Testis (tissue), 2 donors: ENCODE results near the gene ALKBH7.

ENCODE experiments used
- CTCF ChIP-seq, 3 experiments: fragments of 450-650 bp in 2 of 3; fragments of 200-600 bp in 1 of 3; sonication (generic) in 1 of 3; IDR thresholded peaks; one replicate each; pipeline ENCODE4 v1.5.1; 2016 to 2019; ENCODE audit warnings: antibody characterized with exemption in 3 of 3, mild to moderate bottlenecking in 2 of 3, moderate library complexity in 1 of 3
- POLR2A ChIP-seq: fragments of 450-650 bp; IDR thresholded peaks from one replicate; pipeline ENCODE4 v1.6.1; 2017; ENCODE audit warnings: antibody characterized with exemption, mild to moderate bottlenecking, moderate library complexity

- no peak for TF ChIP-seq CTCF (IDR thresholded peaks at IDR 0.05)
- no peak for TF ChIP-seq POLR2A
Observed at GRCh38 chr19:6392221-6393073, 19.9 kb downstream of the ALKBH7 start.
